Neural progenitor cell (in vitro differentiated cells): ENCODE data around the gene CHST12. TPM values are rescaled to one million over a fixed set of nuclear protein-coding genes. Genes with fewer than 3 reads are reported as not detected.

ENCODE experiments used
- DNase-seq: peaks from one replicate; pipeline ENCODE4 v3.0.0-alpha.2; 2016; ENCODE audit warnings: low spot score
- H2AFZ ChIP-seq: fragments of 200-600 bp; sonication (generic); replicated peaks from 2 replicates; pipeline ENCODE4 v1.6.1; 2016; ENCODE audit warnings: antibody characterized with exemption
- H3F3A ChIP-seq: fragments of 200-600 bp; sonication (generic); 2 replicates; pipeline ENCODE4 v1.6.1; 2016; ENCODE audit warnings: antibody characterized with exemption, low read depth
- H3K27ac ChIP-seq: fragments of 200-600 bp; sonication (generic); 2 replicates; pipeline ENCODE4 v1.5.1; 2016; ENCODE audit warnings: mild to moderate bottlenecking
- H3K27me3 ChIP-seq: fragments of 200-600 bp; sonication (generic); 2 replicates; pipeline ENCODE4 v1.6.1; 2016; ENCODE audit warnings: mild to moderate bottlenecking, moderate library complexity
- H3K36me3 ChIP-seq: fragments of 200-600 bp; sonication (generic); 2 replicates; pipeline ENCODE4 v1.5.1; 2016
- H3K4me1 ChIP-seq: fragments of 200-600 bp; sonication (generic); 2 replicates; pipeline ENCODE4 v1.6.1; 2016; ENCODE audit warnings: mixed run types
- H3K4me2 ChIP-seq: fragments of 200-600 bp; sonication (generic); 2 replicates; pipeline ENCODE4 v1.6.1; 2016
- H3K4me3 ChIP-seq: fragments of 200-600 bp; sonication (generic); 2 replicates; pipeline ENCODE4 v1.5.1; 2016
- H3K79me2 ChIP-seq: fragments of 200-600 bp; sonication (generic); 2 replicates; pipeline ENCODE4 v1.6.1; 2016; ENCODE audit warnings: low read depth
- H3K9ac ChIP-seq: fragments of 200-600 bp; sonication (generic); 2 replicates; pipeline ENCODE4 v1.6.1; 2016
- H3K9me3 ChIP-seq: fragments of 200-600 bp; sonication (generic); 2 replicates; pipeline ENCODE4 v1.5.1; 2016; ENCODE audit warnings: low read depth
- H4K20me1 ChIP-seq: fragments of 200-600 bp; sonication (generic); 2 replicates; pipeline ENCODE4 v1.6.1; 2016; ENCODE audit warnings: low read depth
- H3K27ac Mint-ChIP-seq: 3 replicates; pipeline ENCODE4 v1.8.0; 2021; ENCODE audit warnings: mixed read lengths
- H3K27me3 Mint-ChIP-seq: 2 replicates; pipeline ENCODE4 v1.8.0; 2022; ENCODE audit warnings: low read depth, mild to moderate bottlenecking, inconsistent platforms, moderate library complexity, mixed read lengths; ENCODE audit not compliant: insufficient read depth
- H3K36me3 Mint-ChIP-seq: 3 replicates; pipeline ENCODE4 v1.8.0; 2021; ENCODE audit warnings: mixed read lengths
- H3K4me1 Mint-ChIP-seq: 3 replicates; pipeline ENCODE4 v1.8.0; 2021; ENCODE audit warnings: mixed read lengths
- H3K4me3 Mint-ChIP-seq: 3 replicates; pipeline ENCODE4 v1.8.0; 2021; ENCODE audit warnings: mild to moderate bottlenecking, moderate library complexity, mixed read lengths
- H3K9me3 Mint-ChIP-seq: 3 replicates; pipeline ENCODE4 v1.8.0; 2020; ENCODE audit warnings: mixed read lengths
- CTCF ChIP-seq: fragments of 200-600 bp; sonication (generic); IDR thresholded peaks from 2 replicates; pipeline ENCODE4 v1.5.1; 2017; ENCODE audit warnings: antibody characterized with exemption, mild to moderate bottlenecking
- EZH2 ChIP-seq: fragments of 200-600 bp; sonication (generic); IDR thresholded peaks from 2 replicates; pipeline ENCODE4 v1.6.1; 2017; ENCODE audit warnings: antibody characterized with exemption, mild to moderate bottlenecking, moderate library complexity
- EZH2phosphoT487 ChIP-seq: fragments of 200-600 bp; sonication (generic); IDR thresholded peaks from 2 replicates; pipeline ENCODE4 v1.6.1; 2017; ENCODE audit warnings: antibody characterized with exemption
- total RNA-seq: library from RNA; depleted of rRNA; stranded (reverse); fragments of >200 nt; gene quantifications from 2 replicates; pipeline ENCODE4 v1.2.3, GENCODE V29; 2015; ENCODE audit warnings: low replicate concordance

CHST12 gene
- total RNA-seq, 1 donor from 2014 or later, result 0.43 TPM

DNA sequence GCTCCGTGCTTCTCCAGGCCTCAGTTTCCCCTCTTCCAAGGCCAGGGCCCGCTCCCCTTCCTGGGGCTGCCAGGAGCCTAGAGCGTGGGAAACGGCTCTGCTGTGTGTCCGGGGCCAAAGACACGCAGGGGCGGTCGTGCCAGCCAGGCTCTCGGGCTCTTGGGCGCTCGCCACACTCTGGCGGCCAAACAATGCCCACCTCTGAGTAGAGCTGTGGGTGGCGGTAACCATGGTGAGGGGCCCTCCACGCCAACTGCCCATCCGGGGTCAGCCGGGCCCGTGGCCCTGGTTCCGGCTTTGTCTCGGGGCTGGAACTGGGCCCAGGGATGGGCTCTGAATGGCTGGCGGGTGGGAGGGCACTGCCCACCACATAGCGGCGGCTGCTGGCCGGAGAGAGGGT is 56.8 kb downstream of the CHST12 start:
- Mint-ChIP-seq H3K27ac (no peak overlapping the region), H3K36me3 (no peaks in the 10 kb centered on the region), H3K27me3 (peaks cover 11% of the 10 kb centered on the region), H3K4me1 (peaks cover 13% of the 10 kb centered on the region), H3K9me3 (peaks cover 16% of the 10 kb centered on the region), H3K4me3 (no peak overlapping the region)
- no peak overlapping the region for H3K27ac ChIP-seq
- H3K4me2 ChIP-seq, result no peak overlapping the region
- H3K27me3 ChIP-seq, result no peaks in the 10 kb centered on the region
- H3K79me2 ChIP-seq, result no peaks in the 10 kb centered on the region
- no peaks in the 10 kb centered on the region for H3K36me3 ChIP-seq
- H3K9me3 ChIP-seq, result no peaks in the 10 kb centered on the region
- no peaks in the 10 kb centered on the region for H3F3A ChIP-seq
- no peak overlapping the region for H3K9ac ChIP-seq
- no peaks in the 10 kb centered on the region for H4K20me1 ChIP-seq
- no peaks in the 10 kb centered on the region for H3K4me1 ChIP-seq
- H2AFZ ChIP-seq, result no peak overlapping the region
- no peak for DNase-seq
- no peak for TF ChIP-seq EZH2
- H3K4me3 ChIP-seq, result no peak overlapping the region

DNA sequence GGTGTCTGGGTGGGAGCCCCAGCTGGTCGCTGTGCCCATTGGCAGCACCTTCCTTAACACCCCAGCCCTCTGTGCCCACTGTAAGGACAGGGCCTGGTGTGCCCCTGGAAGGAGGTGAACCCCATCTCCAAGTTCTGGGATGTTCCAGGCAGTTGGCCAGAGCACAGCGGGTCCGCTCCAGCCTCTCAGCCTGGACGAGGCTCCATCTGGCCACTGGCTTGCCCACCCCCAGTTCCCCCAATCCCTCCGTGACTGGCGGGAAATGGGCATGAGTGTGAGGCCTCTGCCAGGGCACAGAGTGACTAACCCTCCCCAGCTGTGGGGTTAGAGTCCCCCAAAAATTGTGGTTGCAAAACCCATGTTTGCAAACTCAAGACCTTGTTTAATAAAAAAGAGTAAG is 57.2 kb downstream of the CHST12 start:
- Histone ChIP-seq H3K4me3 (no peak overlapping the region), H3K9me3 (no peaks in the 10 kb centered on the region), H3F3A (no peaks in the 10 kb centered on the region), H3K27ac (no peak overlapping the region), H3K9ac (no peak overlapping the region), H2AFZ (no peak overlapping the region), H3K79me2 (no peaks in the 10 kb centered on the region), H3K4me2 (no peak overlapping the region), H4K20me1 (no peaks in the 10 kb centered on the region), H3K27me3 (no peaks in the 10 kb centered on the region), H3K4me1 (no peaks in the 10 kb centered on the region), H3K36me3 (no peaks in the 10 kb centered on the region)
- Mint-ChIP-seq H3K27ac (no peak overlapping the region), H3K9me3 (peaks cover 13% of the 10 kb centered on the region), H3K36me3 (no peaks in the 10 kb centered on the region), H3K4me3 (no peak overlapping the region), H3K27me3 (peaks cover 11% of the 10 kb centered on the region), H3K4me1 (peaks cover 14% of the 10 kb centered on the region)
- no peak for TF ChIP-seq EZH2
- no peak for DNase-seq

- Histone ChIP-seq H3K27ac (no peak overlapping the region), H3K9me3 (no peaks in the 10 kb centered on the region), H4K20me1 (no peaks in the 10 kb centered on the region), H3K9ac (no peak overlapping the region), H3K4me1 (no peaks in the 10 kb centered on the region), H3K4me2 (no peak overlapping the region), H3K4me3 (no peak overlapping the region), H3F3A (no peaks in the 10 kb centered on the region), H3K27me3 (no peaks in the 10 kb centered on the region), H3K36me3 (no peaks in the 10 kb centered on the region), H3K79me2 (no peaks in the 10 kb centered on the region), H2AFZ (no peak overlapping the region)
- Mint-ChIP-seq H3K4me3 (no peak overlapping the region), H3K4me1 (peaks cover 20% of the 10 kb centered on the region), H3K9me3 (peaks cover 9% of the 10 kb centered on the region), H3K27ac (no peak overlapping the region), H3K27me3 (peaks cover 11% of the 10 kb centered on the region), H3K36me3 (peaks cover 2% of the 10 kb centered on the region)
- peak; percentile 43 for DNase-seq
- TF ChIP-seq EZH2phosphoT487 (no peak), CTCF (no peak), EZH2 (no peak)
Observed at GRCh38 chr7:2461268-2462026, 58.0 kb downstream of the CHST12 start.

GRCh38 chr7:2462731-2463130 is 59.3 kb downstream of the CHST12 start:
- H3K27me3 ChIP-seq, result no peaks in the 10 kb centered on the region
- H3K79me2 ChIP-seq, result no peaks in the 10 kb centered on the region
- H4K20me1 ChIP-seq, result no peaks in the 10 kb centered on the region
- TF ChIP-seq EZH2phosphoT487, result no peak
- no peaks in the 10 kb centered on the region for H3K36me3 ChIP-seq
- H3K27ac ChIP-seq, result no peak overlapping the region
- Mint-ChIP-seq H3K27ac (no peak overlapping the region), H3K36me3 (peaks cover 2% of the 10 kb centered on the region), H3K4me3 (no peak overlapping the region), H3K4me1 (peaks cover 22% of the 10 kb centered on the region), H3K27me3 (peaks cover 11% of the 10 kb centered on the region), H3K9me3 (peaks cover 9% of the 10 kb centered on the region)
- H3F3A ChIP-seq, result no peaks in the 10 kb centered on the region
- H3K4me1 ChIP-seq, result no peaks in the 10 kb centered on the region
- H3K4me3 ChIP-seq, result no peak overlapping the region
- H3K4me2 ChIP-seq, result no peak overlapping the region
- H2AFZ ChIP-seq, result no peak overlapping the region
- no peaks in the 10 kb centered on the region for H3K9me3 ChIP-seq
- no peak overlapping the region for H3K9ac ChIP-seq
- DNase-seq, result no peak

DNA sequence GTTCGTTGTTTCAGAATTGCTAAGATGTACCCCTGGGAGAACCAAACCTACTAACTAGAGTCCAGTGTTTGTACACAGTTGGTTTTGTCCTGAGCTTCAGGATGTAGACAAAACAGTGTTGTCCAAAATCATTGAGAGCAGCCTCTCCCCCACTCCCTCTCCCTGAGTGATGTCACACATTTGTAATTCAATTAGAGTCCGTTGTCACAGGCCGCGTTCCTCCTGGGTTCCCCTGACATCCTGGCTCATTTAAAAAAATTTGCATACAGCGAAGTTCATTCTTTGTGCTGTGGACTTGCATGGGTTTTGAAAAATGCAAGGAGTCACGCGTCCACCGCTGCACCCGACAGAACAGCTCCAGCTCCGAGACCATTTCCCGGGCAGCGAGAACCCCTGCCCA is 62.5 kb downstream of the CHST12 start:
- TF ChIP-seq CTCF (no peak), EZH2phosphoT487 (no peak), EZH2 (no peak)
- Histone ChIP-seq H4K20me1 (no peaks in the 10 kb centered on the region), H3K27ac (no peak overlapping the region), H3K9ac (no peak overlapping the region), H3K4me2 (no peak overlapping the region), H3K79me2 (no peaks in the 10 kb centered on the region), H3F3A (peaks cover 9% of the 10 kb centered on the region), H2AFZ (no peak overlapping the region), H3K4me1 (no peaks in the 10 kb centered on the region), H3K27me3 (no peaks in the 10 kb centered on the region), H3K36me3 (no peaks in the 10 kb centered on the region), H3K4me3 (no peak overlapping the region), H3K9me3 (no peaks in the 10 kb centered on the region)
- peaks cover 2% of the 10 kb centered on the region for H3K36me3 Mint-ChIP-seq
- H3K4me1 Mint-ChIP-seq, result peaks cover 25% of the 10 kb centered on the region
- H3K4me3 Mint-ChIP-seq, result peak overlapping the region; percentile 74
- peaks cover 4% of the 10 kb centered on the region for H3K27me3 Mint-ChIP-seq
- H3K9me3 Mint-ChIP-seq, result peaks cover 9% of the 10 kb centered on the region
- peak overlapping the region; percentile 98 for H3K27ac Mint-ChIP-seq
- no peak for DNase-seq
